Neural cell (in vitro differentiated cells): ENCODE measurements around the gene IL17D.

ENCODE experiments used
- EP300 ChIP-seq: fragments of 450-650 bp; conservative IDR thresholded peaks from 2 replicates; pipeline ENCODE4 v1.6.1; 2014; ENCODE audit warnings: antibody characterized with exemption, mild to moderate bottlenecking, moderate library complexity; ENCODE audit not compliant: poor library complexity, severe bottlenecking
- EZH2 ChIP-seq: fragments of 200-600, 300-800 bp; shearing (Covaris generic), sonication (generic); IDR thresholded peaks from 2 replicates; pipeline ENCODE4 v1.6.1; 2014; ENCODE audit warnings: antibody characterized with exemption, low read length, borderline replicate concordance, mild to moderate bottlenecking; ENCODE audit not compliant: insufficient read depth, poor library complexity, severe bottlenecking
- MXI1 ChIP-seq: fragments of 450-650 bp; conservative IDR thresholded peaks from 2 replicates; pipeline ENCODE4 v1.6.1; 2014; ENCODE audit warnings: antibody characterized with exemption, mild to moderate bottlenecking; ENCODE audit not compliant: poor library complexity, severe bottlenecking
- POLR2AphosphoS5 ChIP-seq: IDR thresholded peaks from 2 replicates; pipeline ENCODE4 v1.6.1; 2012
- RAD21 ChIP-seq: fragments of 450-650 bp; conservative IDR thresholded peaks from 2 replicates; pipeline ENCODE4 v1.6.1; 2014; ENCODE audit warnings: antibody characterized with exemption, mild to moderate bottlenecking, moderate library complexity
- SMC3 ChIP-seq: fragments of 450-650 bp; conservative IDR thresholded peaks from 2 replicates; pipeline ENCODE4 v1.6.1; 2014; ENCODE audit warnings: antibody characterized with exemption, mild to moderate bottlenecking, moderate library complexity; ENCODE audit not compliant: poor library complexity
- TAF1 ChIP-seq: IDR thresholded peaks from 2 replicates; pipeline ENCODE4 v1.6.1; 2012; ENCODE audit warnings: low read depth
- TF ChIP-seq, protein P1 (sequence below): IDR thresholded peaks from 2 replicates; pipeline ENCODE4 v1.6.1; 2012; ENCODE audit warnings: borderline replicate concordance
- TF ChIP-seq, protein P2 (sequence below): fragments of 450-650 bp; IDR thresholded peaks from 2 replicates; pipeline ENCODE4 v1.5.1; 2014; ENCODE audit warnings: antibody characterized with exemption, mild to moderate bottlenecking, moderate library complexity; ENCODE audit not compliant: poor library complexity, severe bottlenecking

DNA sequence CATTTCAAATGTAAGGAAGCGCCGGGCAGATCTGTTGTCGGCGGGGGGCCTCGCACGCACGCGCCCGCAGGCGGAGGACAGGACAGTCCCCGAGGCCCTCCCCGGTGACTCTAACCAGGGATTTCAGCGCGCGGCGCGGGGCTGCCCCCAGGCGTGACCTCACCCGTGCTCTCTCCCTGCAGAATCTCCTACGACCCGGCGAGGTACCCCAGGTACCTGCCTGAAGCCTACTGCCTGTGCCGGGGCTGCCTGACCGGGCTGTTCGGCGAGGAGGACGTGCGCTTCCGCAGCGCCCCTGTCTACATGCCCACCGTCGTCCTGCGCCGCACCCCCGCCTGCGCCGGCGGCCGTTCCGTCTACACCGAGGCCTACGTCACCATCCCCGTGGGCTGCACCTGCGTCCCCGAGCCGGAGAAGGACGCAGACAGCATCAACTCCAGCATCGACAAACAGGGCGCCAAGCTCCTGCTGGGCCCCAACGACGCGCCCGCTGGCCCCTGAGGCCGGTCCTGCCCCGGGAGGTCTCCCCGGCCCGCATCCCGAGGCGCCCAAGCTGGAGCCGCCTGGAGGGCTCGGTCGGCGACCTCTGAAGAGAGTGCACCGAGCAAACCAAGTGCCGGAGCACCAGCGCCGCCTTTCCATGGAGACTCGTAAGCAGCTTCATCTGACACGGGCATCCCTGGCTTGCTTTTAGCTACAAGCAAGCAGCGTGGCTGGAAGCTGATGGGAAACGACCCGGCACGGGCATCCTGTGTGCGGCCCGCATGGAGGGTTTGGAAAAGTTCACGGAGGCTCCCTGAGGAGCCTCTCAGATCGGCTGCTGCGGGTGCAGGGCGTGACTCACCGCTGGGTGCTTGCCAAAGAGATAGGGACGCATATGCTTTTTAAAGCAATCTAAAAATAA, 18.2 kb downstream of the IL17D start:
- TF ChIP-seq MXI1 (no peak), POLR2AphosphoS5 (no peak), EP300 (no peak), EZH2 (no peak), TAF1 (no peak), RAD21 (no peak), SMC3 (no peak)
- TF ChIP-seq, protein P1, sequence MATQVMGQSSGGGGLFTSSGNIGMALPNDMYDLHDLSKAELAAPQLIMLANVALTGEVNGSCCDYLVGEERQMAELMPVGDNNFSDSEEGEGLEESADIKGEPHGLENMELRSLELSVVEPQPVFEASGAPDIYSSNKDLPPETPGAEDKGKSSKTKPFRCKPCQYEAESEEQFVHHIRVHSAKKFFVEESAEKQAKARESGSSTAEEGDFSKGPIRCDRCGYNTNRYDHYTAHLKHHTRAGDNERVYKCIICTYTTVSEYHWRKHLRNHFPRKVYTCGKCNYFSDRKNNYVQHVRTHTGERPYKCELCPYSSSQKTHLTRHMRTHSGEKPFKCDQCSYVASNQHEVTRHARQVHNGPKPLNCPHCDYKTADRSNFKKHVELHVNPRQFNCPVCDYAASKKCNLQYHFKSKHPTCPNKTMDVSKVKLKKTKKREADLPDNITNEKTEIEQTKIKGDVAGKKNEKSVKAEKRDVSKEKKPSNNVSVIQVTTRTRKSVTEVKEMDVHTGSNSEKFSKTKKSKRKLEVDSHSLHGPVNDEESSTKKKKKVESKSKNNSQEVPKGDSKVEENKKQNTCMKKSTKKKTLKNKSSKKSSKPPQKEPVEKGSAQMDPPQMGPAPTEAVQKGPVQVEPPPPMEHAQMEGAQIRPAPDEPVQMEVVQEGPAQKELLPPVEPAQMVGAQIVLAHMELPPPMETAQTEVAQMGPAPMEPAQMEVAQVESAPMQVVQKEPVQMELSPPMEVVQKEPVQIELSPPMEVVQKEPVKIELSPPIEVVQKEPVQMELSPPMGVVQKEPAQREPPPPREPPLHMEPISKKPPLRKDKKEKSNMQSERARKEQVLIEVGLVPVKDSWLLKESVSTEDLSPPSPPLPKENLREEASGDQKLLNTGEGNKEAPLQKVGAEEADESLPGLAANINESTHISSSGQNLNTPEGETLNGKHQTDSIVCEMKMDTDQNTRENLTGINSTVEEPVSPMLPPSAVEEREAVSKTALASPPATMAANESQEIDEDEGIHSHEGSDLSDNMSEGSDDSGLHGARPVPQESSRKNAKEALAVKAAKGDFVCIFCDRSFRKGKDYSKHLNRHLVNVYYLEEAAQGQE = no peak
- TF ChIP-seq, protein P2, sequence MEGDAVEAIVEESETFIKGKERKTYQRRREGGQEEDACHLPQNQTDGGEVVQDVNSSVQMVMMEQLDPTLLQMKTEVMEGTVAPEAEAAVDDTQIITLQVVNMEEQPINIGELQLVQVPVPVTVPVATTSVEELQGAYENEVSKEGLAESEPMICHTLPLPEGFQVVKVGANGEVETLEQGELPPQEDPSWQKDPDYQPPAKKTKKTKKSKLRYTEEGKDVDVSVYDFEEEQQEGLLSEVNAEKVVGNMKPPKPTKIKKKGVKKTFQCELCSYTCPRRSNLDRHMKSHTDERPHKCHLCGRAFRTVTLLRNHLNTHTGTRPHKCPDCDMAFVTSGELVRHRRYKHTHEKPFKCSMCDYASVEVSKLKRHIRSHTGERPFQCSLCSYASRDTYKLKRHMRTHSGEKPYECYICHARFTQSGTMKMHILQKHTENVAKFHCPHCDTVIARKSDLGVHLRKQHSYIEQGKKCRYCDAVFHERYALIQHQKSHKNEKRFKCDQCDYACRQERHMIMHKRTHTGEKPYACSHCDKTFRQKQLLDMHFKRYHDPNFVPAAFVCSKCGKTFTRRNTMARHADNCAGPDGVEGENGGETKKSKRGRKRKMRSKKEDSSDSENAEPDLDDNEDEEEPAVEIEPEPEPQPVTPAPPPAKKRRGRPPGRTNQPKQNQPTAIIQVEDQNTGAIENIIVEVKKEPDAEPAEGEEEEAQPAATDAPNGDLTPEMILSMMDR = no peak
